Activated naive CD4-positive, alpha-beta T cell treated with anti-CD3 and anti-CD28 coated beads, Interleukin-2, amount 50 U/mL, for 16 hours (primary cell): ENCODE results near the gene ARPC1A.
"Not testable (repeated sequence)": the region's sequence is repeated elsewhere in the genome, so short reads cannot be mapped to it uniquely, and the experiment has no call there.

Experiments
- DNase-seq: peaks from one replicate; pipeline ENCODE4 v3.0.0-alpha.2; 2020

ARPC1A gene

GRCh38 chr7:99372275-99373090 is 46.8 kb downstream of the ARPC1A start:
- DNase-seq = no peak

- no peak for DNase-seq
Measured at GRCh38 chr7:99373091-99374066, 47.7 kb downstream of the ARPC1A start.

- peak; percentile 88 for DNase-seq
Measured at GRCh38 chr7:99374111-99375064, 48.7 kb downstream of the ARPC1A start, which contains the start of gene ARPC1B. Gene ARPC1B (plus strand): TSS chr7:99374730. CDS start chr7:99385715, 10,985 bp downstream.

- peak; percentile 57 for DNase-seq
Measured at GRCh38 chr7:99375070-99375807, 49.5 kb downstream of the ARPC1A start.

- DNase-seq = no peak
Measured at GRCh38 chr7:99379043-99379577, 53.4 kb downstream of the ARPC1A start.

GRCh38 chr7:99379693-99380031 is 54.0 kb downstream of the ARPC1A start:
- DNase-seq = not testable (repeated sequence)

- DNase-seq = no peak
Measured at GRCh38 chr7:99380032-99380822, 54.5 kb downstream of the ARPC1A start.

GRCh38 chr7:99380823-99381663 is 55.3 kb downstream of the ARPC1A start:
- peak; percentile 86 for DNase-seq

- DNase-seq = no peak
Measured at GRCh38 chr7:99381664-99382075, 56.0 kb downstream of the ARPC1A start.

- no peak for DNase-seq
Measured at GRCh38 chr7:99383203-99383602, 57.5 kb downstream of the ARPC1A start.

GRCh38 chr7:99383791-99384370 is 58.2 kb downstream of the ARPC1A start:
- DNase-seq = no peak

GRCh38 chr7:99384523-99384922 is 58.8 kb downstream of the ARPC1A start:
- DNase-seq = no peak

- DNase-seq = no peak
Measured at GRCh38 chr7:99385564-99385963, 59.9 kb downstream of the ARPC1A start.

- no peak for DNase-seq
Measured at GRCh38 chr7:99386584-99387238, 61.0 kb downstream of the ARPC1A start.

GRCh38 chr7:99387239-99387635 is 61.5 kb downstream of the ARPC1A start:
- not testable (repeated sequence) for DNase-seq

GRCh38 chr7:99387912-99388311 is 62.2 kb downstream of the ARPC1A start:
- no peak for DNase-seq

- no peak for DNase-seq
Measured at GRCh38 chr7:99389772-99390171, 64.1 kb downstream of the ARPC1A start.

- DNase-seq = no peak
Measured at GRCh38 chr7:99390941-99391602, 65.4 kb downstream of the ARPC1A start.
